GM18867 (cell line): ENCODE data around the gene PRR20A.
"Not testable (repeated sequence)": the region's sequence is repeated elsewhere in the genome, so short reads cannot be mapped to it uniquely, and the experiment has no call there.

ENCODE experiments used
- ATAC-seq: cut with Tn5 transposase; IDR thresholded peaks from one replicate; pipeline ENCODE4 v1.9.1; 2021; ENCODE audit warnings: mild to moderate bottlenecking, moderate library complexity; ENCODE audit not compliant: unreplicated experiment

The PRR20A gene

GRCh38 chr13:57140235-57140968 lies at the start of gene PRR20A:
Gene PRR20A, plus strand, starts transcription at chr13:57140918. Its CDS starts 387 bp downstream, at chr13:57141305.
- not testable (repeated sequence) for ATAC-seq

DNA sequence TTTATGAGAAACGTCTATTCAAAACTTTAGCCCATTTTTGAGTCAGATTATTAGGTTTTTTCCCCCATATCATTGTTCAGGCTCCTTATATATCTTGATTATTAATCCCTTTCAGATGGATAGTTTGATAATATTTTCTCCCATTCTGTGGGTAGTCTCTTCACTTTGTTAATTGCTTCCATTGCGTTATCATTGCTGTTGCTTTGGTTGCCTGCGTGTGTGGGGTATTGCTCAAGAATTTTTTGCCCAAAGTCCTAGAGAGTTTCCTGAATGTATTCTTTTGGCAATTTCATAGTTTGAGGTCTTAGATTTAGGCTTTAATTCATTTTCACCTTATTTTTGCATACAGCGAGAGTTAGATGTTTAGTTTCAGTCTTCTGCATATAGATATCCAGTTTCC lies 25.8 kb upstream of the PRR20A start:
- ATAC-seq: no peak

- ATAC-seq: no peak
These were observed 17.0 kb upstream of the PRR20A start for GRCh38 chr13:57123681-57124080.

GRCh38 chr13:57128909-57129308 lies 11.8 kb upstream of the PRR20A start:
- ATAC-seq: no peak

DNA sequence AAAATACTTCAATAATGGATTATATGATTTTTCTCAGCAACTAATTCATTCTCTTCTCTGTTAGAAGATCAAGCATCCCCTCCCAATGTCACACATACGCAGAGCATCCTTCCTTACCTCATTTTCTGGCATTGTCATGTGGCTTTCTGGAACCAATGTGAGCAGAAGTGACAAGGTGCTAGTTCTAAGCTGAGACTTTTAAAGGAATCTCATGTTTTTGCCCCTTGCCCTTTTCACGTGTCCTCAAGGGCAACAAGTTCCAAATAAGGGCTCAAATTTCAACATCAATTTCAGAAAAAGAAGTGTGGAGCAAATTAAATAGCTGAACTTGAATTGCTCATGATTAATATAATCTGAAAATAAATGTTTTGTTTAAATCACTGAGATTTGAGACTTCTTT lies 4.6 kb upstream of the PRR20A start:
- ATAC-seq: no peak

DNA sequence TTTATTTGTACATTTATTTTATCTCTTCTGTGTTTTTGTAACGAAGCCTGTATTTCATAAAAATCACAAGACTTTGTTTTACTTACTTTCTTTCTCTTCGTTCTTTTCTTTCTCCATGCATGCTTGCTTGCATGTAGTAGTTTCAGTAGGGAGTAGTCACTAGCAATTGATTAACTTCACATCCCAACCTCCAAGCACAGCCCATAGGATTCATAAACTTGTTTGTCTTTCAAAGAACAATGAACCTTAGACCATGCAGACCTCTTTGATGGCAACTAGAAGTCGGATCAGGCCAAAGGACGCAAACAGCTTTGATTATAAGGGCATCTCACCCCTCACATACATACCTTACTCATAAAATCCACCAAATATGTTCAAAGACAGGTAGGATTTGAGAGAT lies 3.1 kb upstream of the PRR20A start:
- ATAC-seq: no peak

GRCh38 chr13:57138988-57139387 lies 1.7 kb upstream of the PRR20A start:
- no peak for ATAC-seq

DNA sequence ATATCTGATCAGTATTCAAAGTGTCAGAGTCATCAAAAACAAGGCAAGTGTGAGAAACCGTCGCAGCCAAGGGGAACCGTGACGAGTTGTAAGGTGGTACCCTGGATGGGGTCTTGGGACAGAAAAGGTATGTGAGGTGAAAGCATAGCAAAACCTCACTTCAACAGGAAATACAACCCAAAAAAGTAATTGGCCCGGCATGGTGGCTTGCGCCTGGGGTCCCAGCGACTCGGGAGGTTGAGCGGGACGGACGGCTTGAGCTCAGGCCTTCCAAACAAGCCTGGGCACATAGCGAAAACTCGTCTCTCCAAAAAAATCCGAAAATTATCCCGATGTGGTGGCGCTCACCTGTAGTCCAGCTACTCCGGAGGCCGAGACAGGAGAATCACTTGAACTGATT lies 937 bp upstream of the PRR20A start:
- not testable (repeated sequence) for ATAC-seq

GRCh38 chr13:57147188-57147587 lies 6.5 kb downstream of the PRR20A start, which contains the start of gene PRR20B:
Gene PRR20B, plus strand, starts transcription at chr13:57147488. Its CDS starts 387 bp downstream, at chr13:57147875.
- ATAC-seq: not testable (repeated sequence)

GRCh38 chr13:57148106-57148505 lies 7.4 kb downstream of the PRR20A start:
- ATAC-seq: not testable (repeated sequence)

DNA sequence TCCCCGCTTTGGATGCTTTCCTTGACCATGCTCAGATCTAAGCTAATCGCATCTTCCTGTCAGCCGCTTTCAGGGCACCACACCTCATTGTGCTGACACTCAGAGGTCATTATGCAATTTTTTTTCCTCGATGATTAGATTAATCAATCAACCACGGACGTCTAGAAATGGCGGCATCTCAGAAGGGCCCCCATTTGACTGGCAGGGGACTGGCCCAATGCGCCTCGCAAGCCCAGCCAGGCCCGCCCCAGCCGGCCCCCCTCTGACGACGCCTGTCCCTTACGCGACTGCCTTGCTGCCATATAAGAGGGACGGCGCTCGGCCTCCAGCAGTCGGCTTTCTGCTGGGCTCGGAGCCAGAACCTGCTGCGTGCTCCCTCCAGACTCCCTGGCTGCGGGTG lies 13.0 kb downstream of the PRR20A start, which contains the start of gene PRR20C:
TSS of gene PRR20C (plus strand) at position 301 of the 400 bp plus-strand sequence. CDS start 387 bp downstream, outside the sequence.
- not testable (repeated sequence) for ATAC-seq

- ATAC-seq: not testable (repeated sequence)
These were observed 19.6 kb downstream of the PRR20A start, which contains the start of gene PRR20D for GRCh38 chr13:57160332-57160731. Gene PRR20D, plus strand, starts transcription at chr13:57160632. Its CDS starts 387 bp downstream, at chr13:57161019.

GRCh38 chr13:57166897-57167296 lies 26.2 kb downstream of the PRR20A start, which contains the start of gene PRR20E:
Gene PRR20E, plus strand, starts transcription at chr13:57167197. Its CDS starts 387 bp downstream, at chr13:57167584.
- not testable (repeated sequence) for ATAC-seq

DNA sequence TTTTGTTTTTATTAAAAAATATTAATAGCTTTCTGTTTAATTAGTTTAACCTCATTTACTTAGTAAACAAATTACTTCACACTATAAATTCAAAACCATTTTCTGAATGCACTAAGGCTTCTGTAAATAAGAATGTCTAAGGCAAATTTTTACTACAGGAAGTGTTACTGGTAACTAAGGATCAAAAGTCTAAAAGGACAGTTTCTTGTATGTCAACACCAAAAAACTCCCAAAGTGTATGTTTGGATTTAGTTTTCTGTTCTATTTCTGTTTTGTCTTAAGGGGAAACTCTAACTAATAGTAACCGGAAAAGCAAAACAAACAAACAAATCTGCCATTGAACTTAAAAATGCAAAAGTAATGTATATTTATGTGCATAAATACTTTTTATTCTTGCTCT lies 50.9 kb downstream of the PRR20A start:
- ATAC-seq: no peak
